Activated naive CD8-positive, alpha-beta T cell treated with anti-CD3 and anti-CD28 coated beads, Interleukin-2, amount 10 ng/mL, durations not matched to agents 7 days and 5 days (primary cell): Measurements from ENCODE around the gene OR52D1. TPM values are rescaled to one million over a fixed set of nuclear protein-coding genes. Genes with fewer than 3 reads are reported as not detected.

Experiments
- ATAC-seq: fragments of 150-1000 bp; cut with Tn5 transposase; one replicate; pipeline ENCODE4 v1.10.0; 2021; ENCODE audit warnings: low read depth, moderate library complexity
- POLR2A ChIA-PET: fragments of 350-600 bp; sonication (Branson Sonifier 250); formaldehyde crosslinking; loops from one replicate; lab custom pipeline; 2021; ENCODE audit warnings: antibody characterized with exemption; lab: Charles Lee
- DNase-seq: peaks from one replicate; pipeline ENCODE4 v3.0.0; 2021
- H3K27ac Mint-ChIP-seq: one replicate; pipeline ENCODE4 v1.8.0; 2022; ENCODE audit warnings: mild to moderate bottlenecking, mixed read lengths
- H3K27me3 Mint-ChIP-seq: one replicate; pipeline ENCODE4 v1.8.0; 2022; ENCODE audit warnings: mild to moderate bottlenecking, moderate library complexity, mixed read lengths
- H3K36me3 Mint-ChIP-seq: one replicate; pipeline ENCODE4 v1.8.0; 2021; ENCODE audit warnings: mild to moderate bottlenecking, mixed read lengths
- H3K4me1 Mint-ChIP-seq: one replicate; pipeline ENCODE4 v1.8.0; 2021; ENCODE audit warnings: mixed read lengths
- H3K4me3 Mint-ChIP-seq: one replicate; pipeline ENCODE4 v1.8.0; 2022; ENCODE audit warnings: mild to moderate bottlenecking, moderate library complexity, mixed read lengths
- H3K9me3 Mint-ChIP-seq: one replicate; pipeline ENCODE4 v1.8.0; 2021; ENCODE audit warnings: mixed read lengths
- total RNA-seq, 2 experiments: library from RNA; stranded (reverse); gene quantifications; one replicate each; pipeline ENCODE4 v1.2.3, GENCODE V29; 2021

OR52D1 gene
- total RNA-seq, 2 experiments from 2014 or later, result not detected

GRCh38 chr11:5528495-5528894, 40.0 kb downstream of the OR52D1 start:
- no peaks in the 10 kb centered on the region for H3K4me1 Mint-ChIP-seq
- POLR2A ChIA-PET, result no interaction called here

GRCh38 chr11:5531053-5531831, 42.8 kb downstream of the OR52D1 start:
- ATAC-seq, result no peak

More at GRCh38 chr11:5528495-5528894, 40.0 kb downstream of the OR52D1 start:
- Mint-ChIP-seq H3K36me3 (no peaks in the 10 kb centered on the region), H3K27ac (no peak overlapping the region), H3K4me3 (no peak overlapping the region), H3K9me3 (no peaks in the 10 kb centered on the region), H3K27me3 (no peaks in the 10 kb centered on the region)
- DNase-seq (no peak), ATAC-seq (no peak)

GRCh38 chr11:5534046-5534445, 45.6 kb downstream of the OR52D1 start:
- H3K4me3 Mint-ChIP-seq, result no peak overlapping the region
- no peaks in the 10 kb centered on the region for H3K36me3 Mint-ChIP-seq
- peaks cover 4% of the 10 kb centered on the region for H3K9me3 Mint-ChIP-seq
- POLR2A ChIA-PET, result no interaction called here
- DNase-seq (no peak), ATAC-seq (no peak)
- no peaks in the 10 kb centered on the region for H3K4me1 Mint-ChIP-seq
- peaks cover 2% of the 10 kb centered on the region for H3K27me3 Mint-ChIP-seq
- no peak overlapping the region for H3K27ac Mint-ChIP-seq

More at GRCh38 chr11:5531053-5531831, 42.8 kb downstream of the OR52D1 start:
- no peaks in the 10 kb centered on the region for H3K9me3 Mint-ChIP-seq
- POLR2A ChIA-PET, result no interaction called here
- no peak overlapping the region for H3K27ac Mint-ChIP-seq
- no peaks in the 10 kb centered on the region for H3K36me3 Mint-ChIP-seq
- no peaks in the 10 kb centered on the region for H3K4me1 Mint-ChIP-seq
- H3K4me3 Mint-ChIP-seq, result no peak overlapping the region
- H3K27me3 Mint-ChIP-seq, result peaks cover 1% of the 10 kb centered on the region
- DNase-seq, result no peak

GRCh38 chr11:5536482-5536881, 48.0 kb downstream of the OR52D1 start:
- DNase-seq (no peak), ATAC-seq (no peak)
- H3K27me3 Mint-ChIP-seq, result peaks cover 2% of the 10 kb centered on the region
- peaks cover 4% of the 10 kb centered on the region for H3K9me3 Mint-ChIP-seq
- no peak overlapping the region for H3K4me3 Mint-ChIP-seq
- no peaks in the 10 kb centered on the region for H3K4me1 Mint-ChIP-seq
- H3K27ac Mint-ChIP-seq, result no peak overlapping the region
- H3K36me3 Mint-ChIP-seq, result no peaks in the 10 kb centered on the region
- POLR2A ChIA-PET, result no interaction called here

Other genes with a start within 250 kb of the OR52D1 start
- not detected for gene HBG1, start 238.8 kb upstream of the OR52D1 start, total RNA-seq
- not detected for gene HBG2, start 233.9 kb upstream of the OR52D1 start, total RNA-seq
- not detected for gene HBE1, start 218.7 kb upstream of the OR52D1 start, total RNA-seq
- gene OR51B4, start 186.7 kb upstream of the OR52D1 start, total RNA-seq, result not detected
- not detected for gene OR51B2, start 164.4 kb upstream of the OR52D1 start, total RNA-seq
- not detected for gene OR51B5, start 145.2 kb upstream of the OR52D1 start, total RNA-seq
- gene OR51B6, start 137.2 kb upstream of the OR52D1 start, total RNA-seq, result not detected
- gene OR51M1, start 104.9 kb upstream of the OR52D1 start, total RNA-seq, result not detected
- not detected for gene OR51Q1, start 66.6 kb upstream of the OR52D1 start, total RNA-seq
- not detected for gene OR51I1, start 47.2 kb upstream of the OR52D1 start, total RNA-seq
- not detected for gene OR51I2, start 39.4 kb upstream of the OR52D1 start, total RNA-seq
- under 1 TPM in 1 of 2 experiments, not detected in 1; 0.17 TPM for gene UBQLN3, start 21.3 kb downstream of the OR52D1 start, total RNA-seq
- under 1 TPM; 0.30 to 0.60 TPM for gene UBQLNL, start 28.0 kb downstream of the OR52D1 start, total RNA-seq
- gene OR52H1, start 59.9 kb downstream of the OR52D1 start, total RNA-seq, result not detected
- not detected for gene OR52B6, start 92.2 kb downstream of the OR52D1 start, total RNA-seq
- gene TRIM6, start 108.0 kb downstream of the OR52D1 start, total RNA-seq, result 1 to 10 TPM; 1.5 to 2.7 TPM
- gene TRIM34, start 136.3 kb downstream of the OR52D1 start, total RNA-seq, result 10 to 100 TPM; 17.3 to 17.5 TPM
- gene TRIM5, start 196.4 kb downstream of the OR52D1 start, total RNA-seq, result 10 to 100 TPM; 33.1 to 36.4 TPM
- gene TRIM22, start 201.1 kb downstream of the OR52D1 start, total RNA-seq, result 100 to 1,000 TPM; 341 to 369 TPM
- under 1 TPM; 0.86 to 0.99 TPM for gene OR56B1, start 247.8 kb downstream of the OR52D1 start, total RNA-seq